Astrocyte (in vitro differentiated cells and primary cell): ENCODE measurements around the gene GABPB1.

Experiments used
- EZH2 ChIP-seq: IDR thresholded peaks from 2 replicates; pipeline ENCODE4 v1.6.1; 2012; ENCODE audit warnings: mild to moderate bottlenecking, low read length, inconsistent platforms; ENCODE audit not compliant: insufficient read depth
- TF ChIP-seq, protein P1 (sequence below): IDR thresholded peaks from 2 replicates; pipeline ENCODE4 v1.5.1; 2011; ENCODE audit warnings: low read depth, mild to moderate bottlenecking, inconsistent platforms, low read length, moderate library complexity; ENCODE audit not compliant: insufficient read depth

DNA sequence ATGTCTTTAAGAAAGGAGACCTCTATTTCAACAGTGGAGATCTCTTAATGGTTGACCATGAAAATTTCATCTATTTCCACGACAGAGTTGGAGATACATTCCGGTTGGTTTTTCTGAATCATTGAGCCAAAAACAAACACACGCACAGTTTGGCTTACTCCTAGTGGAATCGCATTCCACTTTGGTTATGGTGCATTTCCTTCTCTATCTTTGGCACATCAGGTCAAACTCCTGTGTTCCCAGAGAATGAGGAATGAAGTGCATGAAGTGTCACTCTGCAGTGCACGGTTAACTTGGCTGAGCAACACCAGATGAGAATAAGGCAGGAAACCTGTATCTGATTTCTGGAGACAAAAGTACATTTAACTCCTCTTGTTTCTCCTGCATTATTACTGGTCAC, 127.9 kb downstream of the GABPB1 start:
- TF ChIP-seq, protein P1, sequence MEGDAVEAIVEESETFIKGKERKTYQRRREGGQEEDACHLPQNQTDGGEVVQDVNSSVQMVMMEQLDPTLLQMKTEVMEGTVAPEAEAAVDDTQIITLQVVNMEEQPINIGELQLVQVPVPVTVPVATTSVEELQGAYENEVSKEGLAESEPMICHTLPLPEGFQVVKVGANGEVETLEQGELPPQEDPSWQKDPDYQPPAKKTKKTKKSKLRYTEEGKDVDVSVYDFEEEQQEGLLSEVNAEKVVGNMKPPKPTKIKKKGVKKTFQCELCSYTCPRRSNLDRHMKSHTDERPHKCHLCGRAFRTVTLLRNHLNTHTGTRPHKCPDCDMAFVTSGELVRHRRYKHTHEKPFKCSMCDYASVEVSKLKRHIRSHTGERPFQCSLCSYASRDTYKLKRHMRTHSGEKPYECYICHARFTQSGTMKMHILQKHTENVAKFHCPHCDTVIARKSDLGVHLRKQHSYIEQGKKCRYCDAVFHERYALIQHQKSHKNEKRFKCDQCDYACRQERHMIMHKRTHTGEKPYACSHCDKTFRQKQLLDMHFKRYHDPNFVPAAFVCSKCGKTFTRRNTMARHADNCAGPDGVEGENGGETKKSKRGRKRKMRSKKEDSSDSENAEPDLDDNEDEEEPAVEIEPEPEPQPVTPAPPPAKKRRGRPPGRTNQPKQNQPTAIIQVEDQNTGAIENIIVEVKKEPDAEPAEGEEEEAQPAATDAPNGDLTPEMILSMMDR = no peak
- TF ChIP-seq EZH2 = no peak
